Measurements from ENCODE around the gene FCSK. TPM values are rescaled to one million over a fixed set of nuclear protein-coding genes. Genes with fewer than 3 reads are reported as not detected.

FCSK gene
- total and polyA plus RNA-seq, 2 experiments from 2014 or later = 2.2 to 6.1 TPM

DNA sequence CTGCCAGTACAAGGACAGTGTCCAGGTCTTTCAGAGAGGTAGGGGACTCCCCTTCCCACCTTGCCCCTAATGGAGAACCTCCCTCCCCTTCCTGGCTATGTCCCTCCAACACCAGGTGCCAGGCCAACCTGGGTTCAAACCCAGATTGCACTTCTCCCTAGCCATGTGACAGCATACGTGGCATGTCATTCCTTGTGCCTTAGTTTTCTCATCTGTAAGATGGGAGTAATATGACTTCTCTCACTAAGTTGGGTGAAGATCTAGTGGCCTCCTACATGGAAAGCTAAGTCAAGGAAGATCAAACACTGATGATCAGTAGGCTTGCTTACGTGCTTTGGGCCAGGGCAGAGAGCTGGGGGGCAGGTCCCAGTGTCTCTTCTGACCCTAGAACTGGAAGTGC, 8.8 kb downstream of the FCSK start:
- Histone ChIP-seq H3K4me1 (ENCODE audit: insufficient read depth) (0 out of 2 replicates have a peak, but pooled peaks cover 4% of the 10 kb centered on the region), H3K79me2 (ENCODE audit: insufficient read depth) (no peaks in the 10 kb centered on the region), H3K36me3 (ENCODE audit: low read depth) (no peaks in the 10 kb centered on the region), H3K4me3 (no peak overlapping the region), H4K20me1 (ENCODE audit: insufficient read depth) (no peaks in the 10 kb centered on the region), H3K9me2 (ENCODE audit: insufficient read depth) (no peaks in the 10 kb centered on the region), H3K9me3 (ENCODE audit: low read depth) (no peaks in the 10 kb centered on the region), H3F3A (ENCODE audit: insufficient read depth) (no peaks in the 10 kb centered on the region), H3K9ac (no peak overlapping the region), H3K4me2 (ENCODE audit: unreplicated experiment) (no peak overlapping the region), H3K27me3 (replicated peaks; ENCODE audit: insufficient read depth) (no peaks in the 10 kb centered on the region), H2AFZ (no peak overlapping the region), H3K27ac (no peak overlapping the region)
- WGBS, 2 experiments (ENCODE audit: low coverage in 1 of 2, low lambda C conversion rate in 2 of 2, missing lambda C conversion rate in 2 of 2) = 57 to 74% methylated on average over 2 of the region's 2 CpGs
- in situ Hi-C loops (cut with MboI) = no loop called here
- TF ChIP-seq EZH2phosphoT487 (IDR thresholded peaks at IDR 0.05; ENCODE audit: insufficient read depth, low read depth) = no peak
- no peak for TF ChIP-seq EZH2 (IDR thresholded peaks at IDR 0.05; ENCODE audit: insufficient read depth, poor library complexity, severe bottlenecking)
- no peak for DNase-seq

DNA sequence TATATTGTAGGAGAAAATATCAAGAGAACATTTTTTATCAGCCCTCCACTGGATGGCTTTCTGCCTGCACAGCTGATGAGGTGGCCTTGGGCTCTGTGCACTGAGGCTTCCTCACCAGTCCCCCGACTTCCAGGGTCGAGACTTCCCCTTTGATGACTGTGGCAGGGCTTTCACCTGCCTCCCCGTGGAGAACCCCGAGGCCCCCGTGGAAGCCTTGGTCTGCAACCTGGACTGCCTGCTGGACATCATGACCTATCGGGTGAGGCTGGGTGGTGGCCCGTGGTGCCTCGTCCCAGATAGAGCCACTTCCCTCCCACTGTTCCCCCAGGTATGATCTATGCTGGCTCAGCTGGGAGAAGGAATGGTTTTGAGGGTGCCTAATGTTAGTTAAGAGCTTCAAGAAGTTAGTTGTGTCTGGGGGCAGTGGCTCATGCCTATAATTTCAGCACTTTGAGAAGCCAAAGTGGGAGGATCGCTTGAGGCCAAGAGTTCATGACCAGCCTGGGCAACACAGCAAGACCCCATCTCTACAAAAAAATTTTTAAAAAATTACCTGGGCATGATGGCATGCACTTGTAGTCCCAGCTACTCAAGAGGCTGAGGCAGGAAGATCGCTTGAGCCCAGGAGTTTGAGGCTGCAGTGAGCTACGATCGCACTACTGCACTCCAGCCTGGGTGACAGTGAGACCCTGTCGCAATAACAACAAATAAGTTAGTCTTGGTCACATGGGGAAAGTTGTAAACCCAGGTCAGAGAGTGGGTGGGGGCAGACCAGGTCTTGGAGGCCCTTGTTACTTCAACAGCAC, 11.8 kb downstream of the FCSK start:
- Histone ChIP-seq H3K9ac (no peak overlapping the region), H3K9me2 (ENCODE audit: insufficient read depth) (no peaks in the 10 kb centered on the region), H3K4me2 (ENCODE audit: unreplicated experiment) (no peak overlapping the region), H3K27ac (no peak overlapping the region), H3K4me1 (ENCODE audit: insufficient read depth) (no peaks in the 10 kb centered on the region), H2AFZ (no peak overlapping the region), H3K36me3 (ENCODE audit: low read depth) (no peaks in the 10 kb centered on the region), H3K27me3 (replicated peaks; ENCODE audit: insufficient read depth) (no peaks in the 10 kb centered on the region), H3F3A (ENCODE audit: insufficient read depth) (no peaks in the 10 kb centered on the region), H3K79me2 (ENCODE audit: insufficient read depth) (no peaks in the 10 kb centered on the region), H4K20me1 (ENCODE audit: insufficient read depth) (no peaks in the 10 kb centered on the region), H3K4me3 (no peak overlapping the region), H3K9me3 (ENCODE audit: low read depth) (no peaks in the 10 kb centered on the region)
- no peak for DNase-seq
- WGBS, 2 experiments (ENCODE audit: low coverage in 1 of 2, low lambda C conversion rate in 2 of 2, missing lambda C conversion rate in 2 of 2) = 93 to 94% methylated on average over 13 of the region's 13 CpGs
- in situ Hi-C loops (cut with MboI) = no loop called here
- no peak for TF ChIP-seq EZH2 (IDR thresholded peaks at IDR 0.05; ENCODE audit: insufficient read depth, poor library complexity, severe bottlenecking)
- TF ChIP-seq EZH2phosphoT487 (IDR thresholded peaks at IDR 0.05; ENCODE audit: insufficient read depth, low read depth) = no peak

DNA sequence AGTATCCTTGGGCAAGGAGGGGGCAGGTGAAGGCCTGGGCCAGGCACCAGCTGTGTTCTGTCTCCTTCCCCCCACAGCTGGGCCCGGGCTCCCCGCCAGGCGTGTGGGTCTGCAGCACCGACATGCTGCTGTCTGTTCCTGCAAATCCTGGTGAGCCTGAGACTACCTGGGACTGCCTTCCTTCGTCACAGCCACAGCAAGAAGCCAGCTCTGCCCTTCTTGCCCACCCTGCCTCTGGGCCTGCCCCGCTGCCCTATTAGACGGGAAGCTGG, 12.3 kb downstream of the FCSK start:
- TF ChIP-seq EZH2 (IDR thresholded peaks at IDR 0.05; ENCODE audit: insufficient read depth, poor library complexity, severe bottlenecking) (no peak), EZH2phosphoT487 (IDR thresholded peaks at IDR 0.05; ENCODE audit: insufficient read depth, low read depth) (no peak)
- H4K20me1 ChIP-seq (ENCODE audit: insufficient read depth) = no peaks in the 10 kb centered on the region
- no peaks in the 10 kb centered on the region for H3K9me2 ChIP-seq (ENCODE audit: insufficient read depth)
- no peak overlapping the region for H3K4me2 ChIP-seq (ENCODE audit: unreplicated experiment)
- no peak overlapping the region for H3K27ac ChIP-seq
- no peak overlapping the region for H3K9ac ChIP-seq
- H3K9me3 ChIP-seq (ENCODE audit: low read depth) = no peaks in the 10 kb centered on the region
- H2AFZ ChIP-seq = no peak overlapping the region
- H3K4me3 ChIP-seq = no peak overlapping the region
- in situ Hi-C loops (cut with MboI) = no loop called here
- no peaks in the 10 kb centered on the region for H3K27me3 ChIP-seq (replicated peaks; ENCODE audit: insufficient read depth)
- H3K79me2 ChIP-seq (ENCODE audit: insufficient read depth) = no peaks in the 10 kb centered on the region
- no peak for DNase-seq
- 78 to 91% methylated on average over 7 of the region's 7 CpGs for WGBS, 2 experiments (ENCODE audit: low coverage in 1 of 2, low lambda C conversion rate in 2 of 2, missing lambda C conversion rate in 2 of 2)
- H3F3A ChIP-seq (ENCODE audit: insufficient read depth) = no peaks in the 10 kb centered on the region
- H3K4me1 ChIP-seq (ENCODE audit: insufficient read depth) = no peaks in the 10 kb centered on the region
- no peaks in the 10 kb centered on the region for H3K36me3 ChIP-seq (ENCODE audit: low read depth)

DNA sequence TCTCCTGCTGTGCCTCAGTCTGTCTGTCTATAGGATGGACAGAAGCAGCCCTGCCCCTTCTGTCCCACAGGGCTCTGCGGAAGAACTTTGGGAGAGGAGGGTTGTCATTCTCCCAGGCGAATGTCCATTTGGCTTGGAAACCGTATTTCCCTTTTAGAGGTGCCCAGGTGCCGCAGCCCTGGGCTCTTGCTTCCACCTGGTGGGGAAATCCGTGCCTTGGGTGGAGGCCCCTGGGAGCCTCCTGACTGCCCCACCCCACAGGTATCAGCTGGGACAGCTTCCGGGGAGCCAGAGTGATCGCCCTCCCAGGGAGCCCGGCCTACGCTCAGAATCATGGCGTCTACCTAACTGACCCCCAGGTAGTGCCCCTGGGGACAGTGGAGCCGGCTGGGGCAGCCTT, 12.7 kb downstream of the FCSK start:
- H4K20me1 ChIP-seq (ENCODE audit: insufficient read depth) = no peaks in the 10 kb centered on the region
- H3K79me2 ChIP-seq (ENCODE audit: insufficient read depth) = no peaks in the 10 kb centered on the region
- no peak overlapping the region for H3K27ac ChIP-seq
- no peaks in the 10 kb centered on the region for H3K9me2 ChIP-seq (ENCODE audit: insufficient read depth)
- no peak overlapping the region for H3K9ac ChIP-seq
- H3K36me3 ChIP-seq (ENCODE audit: low read depth) = no peaks in the 10 kb centered on the region
- 93 to 94% methylated on average over 11 of the region's 11 CpGs for WGBS, 2 experiments (ENCODE audit: low coverage in 1 of 2, low lambda C conversion rate in 2 of 2, missing lambda C conversion rate in 2 of 2)
- H3K4me1 ChIP-seq (ENCODE audit: insufficient read depth) = no peaks in the 10 kb centered on the region
- H3K27me3 ChIP-seq (replicated peaks; ENCODE audit: insufficient read depth) = no peaks in the 10 kb centered on the region
- no peak overlapping the region for H3K4me2 ChIP-seq (ENCODE audit: unreplicated experiment)
- TF ChIP-seq EZH2 (IDR thresholded peaks at IDR 0.05; ENCODE audit: insufficient read depth, poor library complexity, severe bottlenecking) (no peak), EZH2phosphoT487 (IDR thresholded peaks at IDR 0.05; ENCODE audit: insufficient read depth, low read depth) (no peak)
- no peak for DNase-seq
- H2AFZ ChIP-seq = no peak overlapping the region
- H3F3A ChIP-seq (ENCODE audit: insufficient read depth) = no peaks in the 10 kb centered on the region
- in situ Hi-C loops (cut with MboI) = no loop called here
- no peaks in the 10 kb centered on the region for H3K9me3 ChIP-seq (ENCODE audit: low read depth)
- H3K4me3 ChIP-seq = no peak overlapping the region
